NCI-H82 (cell line): ENCODE measurements around the gene XRCC5.

ENCODE experiments used
- DNase-seq: peaks from one replicate; lab custom pipeline; 2025; lab: John Stamatoyannopoulos, UW

Gene XRCC5

DNA sequence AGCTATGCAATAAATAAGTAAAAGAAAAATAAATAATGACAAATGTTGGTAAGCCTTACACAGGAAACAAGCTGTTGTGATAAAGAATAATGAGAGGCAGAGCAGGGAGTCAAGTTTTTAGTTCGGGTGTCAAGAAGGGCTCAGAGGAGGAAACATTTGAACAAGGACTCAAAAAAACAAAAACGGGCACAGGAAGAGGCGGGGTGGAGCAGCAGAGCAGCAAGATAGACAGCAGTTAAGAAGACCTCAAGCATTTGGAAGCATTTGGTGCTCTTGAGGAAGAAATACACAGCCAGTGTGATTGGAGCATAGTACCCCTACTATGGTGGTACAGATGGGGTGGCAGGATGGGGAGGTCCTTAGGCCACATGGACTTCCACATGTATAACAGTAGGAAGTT lies 24.6 kb upstream of the XRCC5 start:
- DNase-seq: peak; percentile 35

DNA sequence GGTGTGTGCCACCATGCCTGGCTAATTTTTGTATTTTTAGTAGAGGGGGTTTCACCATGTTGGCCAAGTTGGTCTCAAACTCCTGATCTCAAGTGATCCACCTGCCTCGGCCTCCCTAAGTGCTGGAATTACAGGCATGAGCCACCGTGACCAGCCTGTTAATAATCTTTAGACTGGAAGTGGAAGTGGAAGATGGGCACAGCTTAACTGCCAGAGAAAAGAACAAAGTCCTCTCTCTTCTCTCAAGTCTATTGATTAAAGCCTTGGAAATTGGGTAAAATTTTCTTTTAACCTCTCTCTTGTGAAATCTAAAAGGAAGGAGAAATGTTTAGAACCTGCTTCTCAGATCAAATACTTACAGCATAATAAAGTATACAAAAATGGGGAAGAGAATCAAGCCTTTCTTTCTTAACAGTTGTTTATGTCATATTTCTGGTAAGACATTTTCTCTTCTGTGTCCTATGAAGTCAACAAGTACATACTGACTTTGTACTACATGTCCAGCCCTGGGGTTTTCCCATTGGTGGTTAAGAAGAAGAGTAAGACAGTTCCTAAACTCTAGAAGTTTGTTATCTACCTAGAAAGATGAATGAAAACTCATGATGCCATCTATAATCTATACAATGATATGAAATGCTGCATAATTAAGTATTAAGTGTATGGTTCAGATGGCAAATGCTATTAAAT lies 22.8 kb upstream of the XRCC5 start:
- DNase-seq: no peak

DNA sequence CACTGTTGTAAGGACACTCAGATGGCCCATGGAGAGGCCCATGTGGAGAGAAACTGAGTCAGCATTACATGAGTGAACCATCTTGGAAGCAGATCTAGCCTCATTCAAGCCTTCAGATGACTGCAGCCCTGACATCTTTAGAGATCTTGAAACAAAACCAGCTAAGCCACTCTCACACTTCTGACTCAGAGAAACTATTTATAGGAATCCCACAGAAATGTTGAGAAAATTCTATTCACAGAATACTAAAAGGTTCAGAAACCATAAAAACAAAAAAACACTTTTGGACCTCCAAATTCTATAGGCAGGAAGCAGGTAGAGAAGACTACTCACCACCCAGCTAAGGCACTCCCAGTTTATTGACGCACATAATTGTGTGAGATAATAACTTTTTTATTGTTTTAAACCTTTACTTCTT lies 18.8 kb upstream of the XRCC5 start:
- DNase-seq: no peak

DNA sequence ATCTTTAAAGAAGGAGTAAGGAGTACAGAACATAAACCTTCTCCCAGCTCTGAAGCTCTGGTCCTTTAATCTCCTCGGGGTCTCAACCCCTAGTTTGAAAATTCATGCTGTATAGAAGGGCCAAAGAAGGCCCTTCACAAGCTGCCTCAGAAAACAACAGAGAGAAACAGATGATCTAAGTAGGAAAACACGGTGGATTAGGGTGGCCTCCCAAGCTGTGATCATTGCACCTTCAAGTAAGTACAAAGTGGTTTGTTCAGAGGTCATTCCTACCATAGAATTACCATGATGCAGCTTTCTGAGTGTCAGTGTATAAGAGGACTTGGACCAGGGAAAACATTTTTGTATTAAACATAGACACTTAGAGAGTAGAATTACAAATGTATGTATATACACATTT lies 16.5 kb upstream of the XRCC5 start:
- DNase-seq: no peak

DNA sequence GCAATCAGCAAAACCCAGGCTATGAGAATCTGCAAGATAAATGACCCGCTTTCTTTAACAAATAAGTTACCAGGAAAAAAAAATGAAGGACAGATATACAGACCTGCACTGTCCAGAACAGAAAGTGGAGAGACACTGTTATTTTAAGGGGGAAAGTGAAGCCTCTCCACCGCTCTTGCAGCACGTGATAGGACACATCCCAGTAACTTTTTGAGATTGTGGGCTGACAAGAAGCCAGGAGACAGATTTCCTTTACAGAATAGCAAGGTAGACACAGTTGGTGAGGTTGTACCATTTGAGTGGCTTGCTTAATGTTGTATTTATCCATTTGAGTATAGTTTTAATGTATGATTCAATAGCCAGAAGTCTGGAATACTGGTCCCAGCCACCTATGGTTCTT lies 14.4 kb upstream of the XRCC5 start:
- DNase-seq: no peak

DNA sequence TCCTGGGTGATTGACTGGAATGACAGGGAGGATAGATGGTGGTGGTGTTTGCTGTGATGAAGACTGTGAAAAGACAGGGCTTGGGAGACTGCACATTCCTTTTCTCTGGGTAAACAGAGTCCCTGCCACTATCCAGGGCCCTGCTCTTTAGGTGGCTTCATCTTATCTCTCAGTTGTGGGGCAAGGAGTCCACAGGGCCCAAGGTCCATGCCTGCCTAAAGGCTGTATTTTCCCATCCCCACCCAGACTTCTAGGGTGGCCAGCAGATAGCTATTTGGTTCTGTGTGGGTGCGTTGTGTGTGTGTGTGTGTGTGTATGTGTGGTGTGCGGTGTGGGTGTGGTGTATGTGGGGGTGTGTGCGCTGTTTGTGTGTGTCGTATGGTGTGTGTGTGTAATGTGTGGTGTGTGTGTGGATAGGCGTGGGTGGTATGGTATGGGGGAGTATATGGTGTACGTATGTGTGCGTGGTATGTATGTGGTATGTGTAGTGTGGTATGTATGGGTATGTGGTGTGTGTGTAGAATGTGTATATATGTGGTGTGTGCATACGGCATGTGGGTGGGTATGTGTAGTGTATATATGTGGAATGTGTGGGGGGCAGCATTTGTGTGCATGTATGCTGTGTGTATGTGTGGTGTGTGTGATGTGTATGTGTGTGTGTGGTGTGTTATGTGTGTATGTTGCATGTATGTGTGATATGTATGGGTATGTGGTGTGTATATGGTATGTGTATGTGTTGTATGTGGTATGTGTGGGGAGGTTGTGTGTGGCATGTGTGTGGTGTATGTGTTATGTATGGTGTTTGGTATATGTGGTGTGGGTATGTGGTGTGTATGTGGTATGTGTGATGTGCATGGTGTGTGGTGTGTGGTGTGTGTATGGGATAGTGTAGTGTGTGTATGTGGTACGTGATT lies 10.5 kb upstream of the XRCC5 start:
- no peak for DNase-seq

DNA sequence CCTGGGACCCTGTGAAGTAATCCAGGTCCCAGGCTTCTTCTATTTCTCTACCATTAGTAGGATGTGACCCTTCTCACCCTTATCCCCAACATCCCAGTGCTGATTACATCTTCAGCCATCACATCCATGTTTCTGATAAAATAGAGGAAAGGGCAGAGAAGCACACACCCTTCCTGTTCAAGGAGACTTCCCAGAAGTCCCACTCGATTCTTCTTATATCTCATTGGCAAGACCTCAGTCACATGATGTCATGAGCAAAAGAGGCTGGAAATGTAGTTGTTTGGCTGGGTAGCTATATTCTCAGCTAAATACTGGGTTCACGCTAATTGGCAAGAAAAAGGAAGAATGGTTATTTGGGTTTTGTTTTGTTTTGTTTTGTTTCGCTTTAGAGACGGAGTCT lies 8.0 kb upstream of the XRCC5 start:
- DNase-seq: no peak

DNA sequence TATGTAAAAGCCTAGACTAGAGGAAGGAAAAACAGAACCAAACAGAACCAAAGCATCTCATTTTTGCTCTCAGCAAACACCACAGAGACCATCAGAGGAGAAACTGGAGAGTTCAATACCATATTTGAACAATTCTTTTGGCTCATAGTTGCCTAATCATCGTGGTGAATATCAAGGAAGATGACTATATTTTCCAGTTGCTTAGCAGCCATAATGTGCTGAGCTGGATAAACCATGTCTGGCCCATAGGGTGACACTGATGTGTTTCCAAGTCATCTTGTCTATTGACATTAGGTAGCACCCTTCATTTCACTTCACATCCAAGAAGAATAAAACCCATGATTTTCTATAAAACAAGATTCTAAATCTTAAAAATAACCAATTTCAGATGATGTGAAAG lies 5.9 kb upstream of the XRCC5 start:
- no peak for DNase-seq

DNA sequence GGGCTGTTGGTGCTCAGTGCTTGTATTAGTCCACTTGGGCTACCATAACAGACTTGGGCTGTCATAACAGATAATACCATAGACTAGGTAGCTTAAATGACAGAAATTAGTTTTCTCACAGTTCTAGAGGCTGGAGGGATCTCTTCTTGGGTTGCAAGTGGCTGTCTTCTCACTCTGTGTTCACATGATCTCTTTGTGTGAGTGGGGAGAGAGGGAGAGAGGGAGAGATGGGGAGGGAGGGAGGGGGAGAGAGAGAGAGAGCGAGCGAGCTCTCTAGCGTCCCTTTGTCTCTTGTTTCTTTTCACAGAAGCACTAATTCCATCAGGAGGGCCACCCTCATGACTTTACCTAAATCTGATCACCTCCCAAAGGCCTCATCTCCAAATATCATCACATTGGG lies 4.5 kb upstream of the XRCC5 start:
- no peak for DNase-seq

DNA sequence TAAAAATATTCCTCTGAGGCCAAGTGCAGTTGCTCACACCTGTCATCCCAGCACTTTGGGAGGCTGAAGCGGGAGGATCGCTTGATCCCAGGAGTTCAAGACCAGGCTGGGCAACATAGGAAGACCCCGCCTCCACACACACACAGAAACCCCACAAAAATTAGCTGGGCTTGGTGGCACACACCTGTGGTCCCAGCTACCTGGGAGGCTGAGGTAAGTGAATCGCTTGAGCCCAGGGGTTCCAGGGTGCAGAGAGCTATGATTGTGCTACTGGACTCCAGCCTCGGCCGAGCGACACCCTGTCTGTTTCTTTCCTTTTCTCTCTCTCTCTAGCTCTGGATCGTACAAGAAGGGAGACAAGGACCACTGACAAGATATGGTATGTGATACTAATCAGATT lies 1.8 kb upstream of the XRCC5 start:
- DNase-seq: peak; percentile 61

DNA sequence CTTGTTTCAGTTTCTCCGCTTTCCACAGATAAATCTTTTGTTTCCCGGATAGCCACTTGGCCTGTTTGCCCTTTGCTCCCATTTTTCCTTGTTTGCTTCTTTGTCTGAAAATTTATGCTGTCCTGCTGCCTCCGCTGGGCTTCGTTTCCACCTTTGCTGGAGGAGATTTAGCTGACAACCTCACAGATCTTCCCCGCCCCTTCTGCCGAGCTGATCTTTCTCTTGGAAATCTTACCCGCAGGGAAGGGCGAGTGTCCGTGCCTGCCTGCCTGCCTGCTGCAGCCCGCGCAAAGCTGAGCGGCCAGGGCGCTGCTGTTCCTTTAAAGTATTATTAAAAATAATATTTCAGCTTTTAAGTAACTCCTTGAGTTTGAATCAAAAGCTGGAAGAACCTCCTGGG lies 1.4 kb upstream of the XRCC5 start:
- DNase-seq: peak; percentile 85

DNA sequence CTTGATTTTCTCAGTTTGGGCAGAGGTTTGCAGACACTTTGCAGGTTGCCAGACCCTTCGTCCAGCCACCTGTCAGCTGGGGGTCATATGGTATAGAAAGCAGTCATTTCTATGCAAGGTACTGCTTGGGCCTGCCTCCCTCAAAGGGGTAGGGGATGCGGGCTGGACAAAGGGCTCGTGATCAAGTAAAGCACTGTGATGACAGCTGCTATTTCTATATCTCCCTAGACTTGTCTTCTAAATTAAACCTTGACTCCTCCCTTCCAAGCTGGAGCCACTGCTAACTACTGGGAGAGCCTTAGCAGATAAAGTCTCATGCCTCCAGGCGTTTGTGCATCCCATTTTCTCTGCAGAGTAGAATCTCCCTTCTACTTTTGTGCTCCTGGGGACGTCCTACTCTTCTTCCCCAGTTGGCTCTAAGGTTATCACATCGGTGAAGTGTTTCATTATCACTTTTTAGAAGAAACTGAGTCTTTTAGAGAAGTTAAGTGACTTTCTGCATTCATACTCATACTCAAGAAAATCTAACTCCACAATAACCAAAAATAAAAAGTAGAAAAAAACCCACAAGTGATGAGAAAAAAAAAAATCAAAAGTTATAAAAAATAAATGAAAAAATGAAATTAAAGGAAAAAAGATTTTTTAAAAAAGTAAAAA lies 710 bp upstream of the XRCC5 start:
- peak; percentile 89 for DNase-seq

DNA sequence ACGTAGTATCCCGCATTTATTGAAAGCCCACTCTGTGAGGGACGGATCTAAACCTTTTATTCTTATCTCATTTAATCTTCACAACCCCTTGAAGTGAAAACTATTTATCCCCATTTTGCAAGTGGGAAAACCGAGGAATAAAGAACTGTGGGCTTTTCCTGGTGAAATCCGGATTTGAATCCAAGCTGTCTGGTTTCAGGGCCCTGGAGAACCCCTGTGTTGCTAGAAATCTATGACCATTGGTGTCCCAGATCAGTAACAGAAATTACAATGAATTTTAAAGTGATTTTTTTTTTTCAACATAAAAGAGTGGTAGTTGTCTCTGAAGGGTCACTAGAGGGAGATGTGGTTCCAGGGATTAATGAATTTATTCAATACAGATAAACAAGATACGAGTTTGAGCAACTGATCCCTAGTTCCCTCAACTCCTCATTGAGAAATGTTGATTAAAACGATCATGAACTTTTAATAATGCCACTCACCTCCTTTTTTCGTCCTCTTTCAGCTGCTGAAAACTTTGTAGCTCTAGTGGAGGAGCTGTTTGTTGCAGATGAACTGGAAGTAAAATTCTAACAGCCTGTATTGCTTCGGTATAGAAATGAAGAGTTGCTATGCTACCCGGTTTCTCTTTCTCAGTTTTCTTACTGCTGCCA lies 940 bp downstream of the XRCC5 start:
- peak; percentile 59 for DNase-seq

DNA sequence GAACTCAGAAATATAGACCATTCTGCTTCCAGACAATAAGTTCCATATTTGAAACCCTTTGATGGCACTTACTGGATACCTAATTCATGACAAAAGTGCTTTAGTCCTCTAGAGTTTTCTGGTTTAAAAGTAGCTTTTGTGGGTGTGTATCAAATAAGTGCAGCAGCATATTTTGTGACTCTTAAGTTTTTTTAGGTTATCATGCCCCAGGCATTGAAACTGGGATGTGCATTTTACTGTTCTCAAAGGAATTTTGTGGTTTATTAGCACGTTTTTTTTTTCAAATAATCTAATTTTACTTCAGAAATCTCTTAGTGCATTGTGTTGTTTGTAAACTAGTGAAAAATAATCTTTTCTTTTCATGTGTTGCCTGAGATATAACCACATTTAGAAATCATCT lies 1.5 kb downstream of the XRCC5 start:
- no peak for DNase-seq

DNA sequence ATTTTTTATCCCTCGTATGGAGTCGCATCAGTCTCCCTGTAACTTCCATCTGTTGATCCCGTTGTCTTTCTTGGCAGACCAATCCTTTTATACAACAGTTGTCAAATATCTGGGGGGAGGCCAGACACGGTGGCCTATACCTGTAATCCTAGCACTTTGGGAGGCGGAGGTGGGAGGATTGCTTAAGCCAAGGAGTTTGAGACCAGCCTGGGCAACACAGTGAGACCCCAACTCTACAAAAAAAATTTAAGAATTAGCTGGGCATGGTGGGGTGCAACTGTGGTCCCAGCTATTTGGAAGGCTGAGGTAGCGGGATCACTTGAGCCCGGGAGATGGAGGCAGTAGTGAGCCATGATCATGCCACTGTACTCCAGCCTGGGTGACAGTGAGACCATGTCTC lies 2.0 kb downstream of the XRCC5 start:
- DNase-seq: peak; percentile 11

DNA sequence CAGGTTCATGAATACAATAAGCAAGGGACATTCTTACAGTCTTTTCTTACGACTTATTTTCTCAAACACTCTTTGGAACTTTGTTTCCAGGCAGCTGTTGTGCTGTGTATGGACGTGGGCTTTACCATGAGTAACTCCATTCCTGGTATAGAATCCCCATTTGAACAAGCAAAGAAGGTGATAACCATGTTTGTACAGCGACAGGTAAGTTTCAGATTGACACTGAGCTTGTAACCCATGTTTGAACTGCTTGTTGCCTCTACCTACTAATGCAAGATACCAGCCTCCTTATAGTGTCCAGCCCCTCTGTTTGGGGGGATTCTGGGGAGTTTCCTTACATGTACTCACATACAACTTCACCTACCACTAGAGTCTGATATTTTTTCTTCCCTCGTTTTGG lies 3.8 kb downstream of the XRCC5 start:
- DNase-seq: no peak

DNA sequence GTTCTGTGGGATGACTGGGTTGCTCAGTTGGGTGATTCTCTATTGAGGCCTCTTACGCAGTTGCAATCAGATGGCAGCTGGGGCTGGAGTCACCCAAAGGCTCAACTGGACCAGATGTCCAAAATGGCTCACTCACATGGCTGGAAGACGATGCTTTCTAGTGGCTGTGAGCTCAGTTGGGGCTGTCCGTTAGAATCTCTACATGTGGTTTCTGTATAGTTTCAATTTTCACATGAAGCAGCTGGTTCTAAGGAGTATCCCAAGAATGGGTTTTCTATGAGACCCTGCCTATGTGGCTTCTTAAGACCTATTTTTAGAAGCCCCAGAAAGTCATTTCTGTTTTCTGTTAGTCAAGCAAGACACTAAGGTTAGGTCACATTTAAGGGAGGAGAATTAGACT lies 4.4 kb downstream of the XRCC5 start:
- DNase-seq: peak; percentile 48

DNA sequence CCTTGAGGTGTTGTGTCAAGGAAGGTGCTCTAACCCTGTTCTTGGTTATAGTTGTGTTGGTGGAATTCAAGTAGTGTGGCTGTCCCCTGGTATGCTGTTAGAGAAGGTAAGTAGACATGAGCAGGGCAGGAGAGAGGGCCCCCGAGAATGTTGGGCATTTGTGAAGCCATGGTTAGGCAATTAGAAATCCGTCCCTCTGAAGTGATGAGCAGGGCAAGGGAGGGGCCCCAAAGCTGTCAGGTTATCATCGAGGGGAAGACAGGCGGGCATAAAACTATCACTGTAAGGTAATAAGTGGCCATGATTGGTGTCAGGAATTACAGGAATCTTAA lies 5.2 kb downstream of the XRCC5 start:
- no peak for DNase-seq

DNA sequence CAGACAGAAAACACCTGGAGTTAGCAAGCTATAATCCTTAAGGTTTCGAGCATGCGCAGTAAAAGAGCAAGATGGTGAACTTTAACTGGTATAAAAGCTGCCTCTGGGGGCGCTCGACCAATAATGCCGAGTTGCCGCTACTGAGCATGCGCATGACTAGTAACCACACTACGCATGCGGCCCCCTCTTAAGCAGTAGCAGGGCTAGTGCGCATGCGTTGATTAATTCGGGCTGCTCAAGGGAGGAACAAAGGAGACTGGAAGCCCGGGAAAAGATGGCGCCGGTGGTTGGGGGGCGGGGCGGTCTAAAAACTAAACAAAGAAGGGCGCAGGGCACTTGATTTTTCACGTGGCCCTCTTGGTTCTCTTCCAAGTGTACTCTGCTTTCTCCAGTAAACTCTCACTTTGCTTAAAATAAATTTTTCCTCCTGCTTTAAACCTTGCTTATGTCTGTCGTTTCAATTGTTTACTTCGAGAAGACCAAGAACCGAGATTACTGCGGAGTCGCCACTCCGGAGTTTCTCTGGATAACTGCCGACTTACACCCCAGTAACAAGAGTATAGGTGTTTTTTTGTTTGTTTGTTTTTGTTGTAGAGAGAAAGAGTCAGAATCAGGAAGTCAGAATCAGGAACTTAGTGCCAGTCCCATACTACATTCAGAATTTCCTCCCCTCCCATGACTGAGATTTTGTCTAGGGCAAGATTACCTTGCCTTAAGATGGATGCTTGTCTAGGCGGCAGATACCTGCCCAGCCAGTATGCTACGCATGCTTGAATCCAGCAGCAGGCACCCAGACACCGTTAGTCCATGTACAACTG lies 5.8 kb downstream of the XRCC5 start:
- peak; percentile 100 for DNase-seq

DNA sequence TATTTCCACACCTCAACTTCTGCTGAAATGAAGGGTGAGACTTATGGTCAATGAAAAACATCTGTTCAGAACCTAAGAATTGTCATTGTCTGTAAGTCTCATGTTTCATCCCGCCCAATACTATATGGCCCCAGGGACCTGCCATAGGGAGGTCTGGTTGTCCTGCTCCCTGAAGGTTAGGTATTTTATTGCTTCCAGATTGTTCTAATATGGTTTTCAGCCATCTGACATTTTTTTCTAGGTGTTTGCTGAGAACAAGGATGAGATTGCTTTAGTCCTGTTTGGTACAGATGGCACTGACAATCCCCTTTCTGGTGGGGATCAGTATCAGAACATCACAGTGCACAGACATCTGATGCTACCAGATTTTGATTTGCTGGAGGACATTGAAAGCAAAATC lies 7.3 kb downstream of the XRCC5 start:
- DNase-seq: peak; percentile 67

DNA sequence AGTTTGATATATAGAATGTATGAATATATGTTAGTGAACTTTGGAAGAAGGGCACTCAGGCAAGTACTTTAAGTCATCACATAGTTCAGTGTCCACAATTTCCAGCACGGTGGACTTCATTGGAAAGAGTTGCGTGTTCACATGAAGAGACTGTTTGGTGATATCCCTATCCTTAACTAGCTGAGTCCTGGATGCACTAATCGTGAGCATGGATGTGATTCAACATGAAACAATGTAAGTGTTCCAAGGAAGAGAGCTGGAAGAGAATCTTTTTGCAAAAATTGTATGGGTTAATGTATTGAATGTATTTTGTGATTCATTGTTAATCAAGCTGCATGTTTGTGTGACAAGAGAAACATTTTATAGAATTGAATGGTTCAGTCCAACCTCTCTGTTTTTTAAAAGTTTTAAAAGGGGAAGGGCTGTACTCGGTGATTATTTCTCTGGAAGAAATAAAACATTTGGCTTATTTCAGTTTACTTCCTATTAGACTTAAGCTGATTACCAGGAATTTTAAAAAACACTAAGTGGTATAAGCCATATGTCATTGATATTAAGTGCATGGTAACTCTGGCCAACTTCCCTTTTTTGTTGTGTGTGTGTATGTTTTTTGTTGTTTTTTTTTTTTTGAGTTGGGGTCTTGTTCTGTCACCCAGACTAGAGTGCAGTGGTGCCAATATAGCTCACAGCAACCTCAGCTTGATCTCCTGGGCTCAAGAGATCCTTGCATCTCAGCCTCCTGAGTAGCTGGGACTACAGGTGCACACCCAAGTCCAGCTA lies 8.6 kb downstream of the XRCC5 start:
- no peak for DNase-seq
